ENCODE measurements around the gene CAPN7. TPM values are rescaled to one million over a fixed set of nuclear protein-coding genes. Genes with fewer than 3 reads are reported as not detected.

Gene CAPN7
- total RNA-seq, 1 donor from 2014 or later, result 26.2 TPM

- TF ChIP-seq CTCF (IDR thresholded peaks at IDR 0.05; ENCODE audit: borderline replicate concordance), result no peak
- intact Hi-C loops (cut with micrococcal nuclease), result no loop called here
- Histone ChIP-seq H3K27ac (replicated peaks) (no peak overlapping the region), H3K36me3 (no peaks in the 10 kb centered on the region), H3K9me3 (replicated peaks) (no peaks in the 10 kb centered on the region), H3K4me1 (peaks cover 23% of the 10 kb centered on the region), H3K4me3 (no peak overlapping the region), H3K27me3 (ENCODE audit: low read depth) (no peaks in the 10 kb centered on the region)
- no peak for DNase-seq
Observed at GRCh38 chr3:15281817-15282216, 75.8 kb downstream of the CAPN7 start.

GRCh38 chr3:15283702-15284101 is 77.7 kb downstream of the CAPN7 start:
- intact Hi-C loops (cut with micrococcal nuclease), result no loop called here
- Histone ChIP-seq H3K27ac (replicated peaks) (no peak overlapping the region), H3K4me1 (peaks cover 36% of the 10 kb centered on the region), H3K4me3 (no peak overlapping the region), H3K27me3 (ENCODE audit: low read depth) (no peaks in the 10 kb centered on the region), H3K36me3 (no peaks in the 10 kb centered on the region), H3K9me3 (replicated peaks) (no peaks in the 10 kb centered on the region)
- TF ChIP-seq CTCF (IDR thresholded peaks at IDR 0.05; ENCODE audit: borderline replicate concordance), result no peak
- no peak for DNase-seq

- Histone ChIP-seq H3K4me1 (peaks cover 36% of the 10 kb centered on the region), H3K36me3 (no peaks in the 10 kb centered on the region), H3K27ac (replicated peaks) (no peak overlapping the region), H3K9me3 (replicated peaks) (no peaks in the 10 kb centered on the region), H3K4me3 (no peak overlapping the region), H3K27me3 (ENCODE audit: low read depth) (no peaks in the 10 kb centered on the region)
- intact Hi-C loops (cut with micrococcal nuclease), result no loop called here
- no peak for TF ChIP-seq CTCF (IDR thresholded peaks at IDR 0.05; ENCODE audit: borderline replicate concordance)
- DNase-seq, result peak; percentile 43
Observed at GRCh38 chr3:15284121-15284889, 78.3 kb downstream of the CAPN7 start.

- Histone ChIP-seq H3K27me3 (ENCODE audit: low read depth) (no peaks in the 10 kb centered on the region), H3K36me3 (no peaks in the 10 kb centered on the region), H3K4me3 (no peak overlapping the region), H3K4me1 (peaks cover 32% of the 10 kb centered on the region), H3K9me3 (replicated peaks) (no peaks in the 10 kb centered on the region), H3K27ac (replicated peaks) (no peak overlapping the region)
- TF ChIP-seq CTCF (IDR thresholded peaks at IDR 0.05; ENCODE audit: borderline replicate concordance), result no peak
- DNase-seq, result no peak
- intact Hi-C loops (cut with micrococcal nuclease), result no loop called here
Observed at GRCh38 chr3:15286022-15286421, 80.0 kb downstream of the CAPN7 start.

GRCh38 chr3:15287565-15288330 is 81.7 kb downstream of the CAPN7 start:
- Histone ChIP-seq H3K4me1 (peaks cover 49% of the 10 kb centered on the region), H3K36me3 (no peaks in the 10 kb centered on the region), H3K4me3 (no peak overlapping the region), H3K27me3 (ENCODE audit: low read depth) (no peaks in the 10 kb centered on the region), H3K27ac (replicated peaks) (peak overlapping the region; percentile 71), H3K9me3 (replicated peaks) (no peaks in the 10 kb centered on the region)
- DNase-seq, result peak; percentile 67
- TF ChIP-seq CTCF (IDR thresholded peaks at IDR 0.05; ENCODE audit: borderline replicate concordance), result no peak
- intact Hi-C loops (cut with micrococcal nuclease), result no loop called here
